Mucosa of descending colon (tissue), 3 donors: Measurements from ENCODE around the gene VOPP1. TPM values are rescaled to one million over a fixed set of nuclear protein-coding genes. Genes with fewer than 3 reads are reported as not detected.

ENCODE experiments used
- ATAC-seq: fragments of 200-7000 bp; cut with Tn5 transposase; one replicate; pipeline ENCODE4 v1.9.1; 2020; ENCODE audit warnings: mild to moderate bottlenecking, moderate library complexity
- DNase-seq, 3 donors: peaks; one replicate each; pipeline ENCODE4 v3.0.0-alpha.2; 2020
- H3K36me3 ChIP-seq: fragments of 200-600 bp; one replicate; pipeline ENCODE4 v1.8.0; 2021; ENCODE audit warnings: low read depth, mild to moderate bottlenecking
- H3K4me1 ChIP-seq: fragments of 200-600 bp; one replicate; pipeline ENCODE4 v1.8.0; 2021; ENCODE audit warnings: low read depth, mild to moderate bottlenecking
- H3K4me3 ChIP-seq: fragments of 200-600 bp; one replicate; pipeline ENCODE4 v1.8.0; 2021; ENCODE audit warnings: mild to moderate bottlenecking
- H3K9me3 ChIP-seq: fragments of 200-600 bp; one replicate; pipeline ENCODE4 v1.8.0; 2021; ENCODE audit warnings: mild to moderate bottlenecking
- intact Hi-C, 2 donors: fragments of 100-400 bp; cut with DNase I in 1 of 2; cut with micrococcal nuclease in 1 of 2; formaldehyde crosslinking; loops; one replicate each; pipeline versions ENCODE4 v1.11.0 to v1.11.1; 2022; cut with DNase I, micrococcal nuclease
- total RNA-seq, 3 donors: library from RNA; stranded (reverse); fragmentation: NEBNext Ultra II Directional in 2 of 3; extraction: Animal tissue kit (Norgen Biotek cat#: 25700) in 2 of 3; gene quantifications; one replicate each; pipeline versions ENCODE4 v1.2.1 to v1.2.4, GENCODE V29; 2021 to 2023
- TF ChIP-seq, protein P1 (sequence below): fragments of 200-600 bp; IDR thresholded peaks from one replicate; pipeline ENCODE4 v1.8.0; 2022; ENCODE audit warnings: antibody characterized with exemption, mild to moderate bottlenecking
- donor health status: DM: no; HTN: no; CAD: no; lungs with moderate emphysema.
- donor health status: DM: no; HTN: no; CAD: no.
- donor health status: DM: no; HTN: yes; CAD: no.

The VOPP1 gene
- total RNA-seq, 3 donors from 2014 or later, result 57.8 to 83.5 (median 75.2) TPM

DNA sequence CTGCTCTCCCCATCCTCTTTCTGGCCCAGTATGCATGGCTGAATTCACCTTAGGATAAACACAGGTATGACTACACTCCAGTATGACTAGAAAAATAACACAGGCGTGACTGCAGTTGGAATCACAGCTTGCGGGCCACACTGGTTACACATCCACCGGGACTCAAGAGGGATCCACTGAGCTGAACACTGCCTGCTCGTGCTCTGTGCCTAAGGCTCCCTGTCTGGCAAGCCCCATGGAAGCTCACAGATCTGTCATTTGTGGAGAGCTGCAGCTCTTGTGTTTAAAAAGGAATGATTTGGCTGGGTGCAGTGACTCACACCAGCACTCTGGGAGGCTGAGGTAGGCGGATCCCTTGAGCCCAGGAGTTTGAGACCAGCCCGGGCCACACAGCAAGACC is 26.8 kb downstream of the VOPP1 start:
- no peak overlapping the region for H3K4me3 ChIP-seq
- peaks cover 27% of the 10 kb centered on the region for H3K4me1 ChIP-seq
- TF ChIP-seq, protein P1, sequence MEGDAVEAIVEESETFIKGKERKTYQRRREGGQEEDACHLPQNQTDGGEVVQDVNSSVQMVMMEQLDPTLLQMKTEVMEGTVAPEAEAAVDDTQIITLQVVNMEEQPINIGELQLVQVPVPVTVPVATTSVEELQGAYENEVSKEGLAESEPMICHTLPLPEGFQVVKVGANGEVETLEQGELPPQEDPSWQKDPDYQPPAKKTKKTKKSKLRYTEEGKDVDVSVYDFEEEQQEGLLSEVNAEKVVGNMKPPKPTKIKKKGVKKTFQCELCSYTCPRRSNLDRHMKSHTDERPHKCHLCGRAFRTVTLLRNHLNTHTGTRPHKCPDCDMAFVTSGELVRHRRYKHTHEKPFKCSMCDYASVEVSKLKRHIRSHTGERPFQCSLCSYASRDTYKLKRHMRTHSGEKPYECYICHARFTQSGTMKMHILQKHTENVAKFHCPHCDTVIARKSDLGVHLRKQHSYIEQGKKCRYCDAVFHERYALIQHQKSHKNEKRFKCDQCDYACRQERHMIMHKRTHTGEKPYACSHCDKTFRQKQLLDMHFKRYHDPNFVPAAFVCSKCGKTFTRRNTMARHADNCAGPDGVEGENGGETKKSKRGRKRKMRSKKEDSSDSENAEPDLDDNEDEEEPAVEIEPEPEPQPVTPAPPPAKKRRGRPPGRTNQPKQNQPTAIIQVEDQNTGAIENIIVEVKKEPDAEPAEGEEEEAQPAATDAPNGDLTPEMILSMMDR, result no peak
- intact Hi-C loops, result no loop called here
- H3K9me3 ChIP-seq, result no peaks in the 10 kb centered on the region
- DNase-seq (no peak), ATAC-seq (no peak)
- no peaks in the 10 kb centered on the region for H3K36me3 ChIP-seq

DNA sequence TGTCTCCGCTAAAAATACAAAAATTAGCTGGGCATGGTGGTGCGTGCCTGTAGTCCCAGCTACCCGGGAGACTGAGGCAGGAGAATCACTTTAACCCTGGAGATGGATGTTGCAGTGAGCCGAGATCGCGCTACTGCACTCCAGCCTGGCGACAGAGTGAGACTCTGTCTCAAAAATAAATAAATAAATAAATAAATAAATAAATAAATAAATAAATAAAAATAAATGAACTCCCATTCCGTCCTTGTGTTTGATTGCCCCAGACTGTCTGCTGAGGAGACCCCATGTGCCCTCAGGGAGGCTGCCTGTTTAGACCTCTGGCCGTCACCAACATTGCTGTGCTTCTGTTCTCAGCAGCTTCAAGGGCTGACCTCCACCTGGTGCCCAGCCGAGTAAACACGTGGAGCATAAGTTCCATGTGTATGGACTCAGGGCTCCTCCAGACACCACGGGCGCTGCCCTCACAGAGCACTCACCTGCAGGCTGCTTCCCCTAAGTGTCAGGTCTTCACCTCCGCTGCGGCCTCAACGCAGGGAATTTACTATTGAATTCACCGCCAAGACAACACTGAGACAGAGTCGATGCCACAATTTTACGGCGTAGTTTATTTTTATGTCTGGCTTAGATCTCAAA is 32.0 kb downstream of the VOPP1 start:
- intact Hi-C loops, result no loop called here
- H3K36me3 ChIP-seq, result no peaks in the 10 kb centered on the region

GRCh38 chr7:55539380-55539779 is 32.9 kb downstream of the VOPP1 start:
- Histone ChIP-seq H3K36me3 (no peaks in the 10 kb centered on the region), H3K4me1 (peaks cover 13% of the 10 kb centered on the region), H3K9me3 (no peaks in the 10 kb centered on the region), H3K4me3 (no peak overlapping the region)
- TF ChIP-seq, protein P1, result no peak
- DNase-seq (no peak), ATAC-seq (no peak)
- intact Hi-C loops, result no loop called here

More for the DNA sequence above, 32.0 kb downstream of the VOPP1 start:
- TF ChIP-seq, protein P1, result no peak
- Histone ChIP-seq H3K9me3 (no peaks in the 10 kb centered on the region), H3K4me3 (no peak overlapping the region), H3K4me1 (peaks cover 5% of the 10 kb centered on the region)
- ATAC-seq (no peak), DNase-seq (no peak)

GRCh38 chr7:55538538-55538937 is 33.8 kb downstream of the VOPP1 start:
- TF ChIP-seq, protein P1, result no peak
- Histone ChIP-seq H3K4me3 (no peak overlapping the region), H3K36me3 (no peaks in the 10 kb centered on the region), H3K9me3 (no peaks in the 10 kb centered on the region), H3K4me1 (peaks cover 16% of the 10 kb centered on the region)
- ATAC-seq, result no peak
- no peak for DNase-seq
- intact Hi-C loops, result no loop called here

DNA sequence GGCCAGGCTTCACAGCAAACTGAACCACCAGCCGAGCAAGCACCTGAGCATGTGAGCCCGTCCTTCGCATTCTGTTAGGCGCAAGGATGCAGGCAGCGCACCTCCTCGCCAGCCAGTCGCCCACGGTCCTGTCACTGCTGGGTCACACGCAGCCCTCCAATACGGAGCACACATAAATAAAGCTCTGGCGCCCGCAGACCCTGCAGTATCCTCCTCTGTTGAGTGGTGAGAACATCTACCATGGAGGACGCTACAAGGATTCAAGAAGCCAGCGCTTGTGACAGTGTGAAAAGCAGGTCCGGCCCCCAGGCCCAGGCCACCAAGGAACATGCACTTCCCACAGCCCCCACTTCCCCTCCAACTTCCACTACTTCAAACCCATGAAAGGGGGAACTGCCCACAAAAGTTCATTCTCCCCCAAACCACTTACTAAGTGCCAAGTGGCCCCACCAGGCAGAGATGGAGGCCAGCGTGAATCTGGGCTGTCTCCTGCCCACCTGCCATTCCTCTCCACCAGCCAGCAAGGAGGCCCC is 34.8 kb downstream of the VOPP1 start:
- no peak for ATAC-seq
- Histone ChIP-seq H3K4me3 (no peak overlapping the region), H3K9me3 (no peaks in the 10 kb centered on the region), H3K4me1 (peaks cover 26% of the 10 kb centered on the region), H3K36me3 (no peaks in the 10 kb centered on the region)
- intact Hi-C loops, result no loop called here
- TF ChIP-seq, protein P1, result no peak
- DNase-seq, result no peak
